IPS-NIHi7 (cell line): ENCODE data around the gene AKT2.
A peak's percentile ranks its signal among the peaks of the same experiment; 100 is the strongest.

Experiments
- DNase-seq: peaks from one replicate; pipeline ENCODE4 v3.0.0; 2012; ENCODE audit warnings: mixed read lengths; ENCODE audit errors: extremely low spot score

Gene AKT2

GRCh38 chr19:40235238-40236025, 49.7 kb downstream of the AKT2 start:
- DNase-seq = peak; percentile 70

GRCh38 chr19:40234429-40235237, 50.5 kb downstream of the AKT2 start:
- DNase-seq = no peak

GRCh38 chr19:40233811-40234389, 51.2 kb downstream of the AKT2 start:
- DNase-seq = no peak

- no peak for DNase-seq
These were observed 52.0 kb downstream of the AKT2 start for GRCh38 chr19:40232949-40233810.

- no peak for DNase-seq
These were observed 52.7 kb downstream of the AKT2 start for GRCh38 chr19:40232479-40232878.

GRCh38 chr19:40231544-40232424, 53.4 kb downstream of the AKT2 start:
- peak; percentile 81 for DNase-seq

GRCh38 chr19:40231057-40231456, 54.1 kb downstream of the AKT2 start:
- DNase-seq = no peak

- DNase-seq = no peak
These were observed 55.2 kb downstream of the AKT2 start for GRCh38 chr19:40229926-40230417.

GRCh38 chr19:40229484-40229883, 55.7 kb downstream of the AKT2 start:
- DNase-seq = no peak

GRCh38 chr19:40228863-40229262, 56.3 kb downstream of the AKT2 start:
- DNase-seq = no peak

- no peak for DNase-seq
These were observed 56.8 kb downstream of the AKT2 start for GRCh38 chr19:40228346-40228745.

- no peak for DNase-seq
These were observed 59.5 kb downstream of the AKT2 start for GRCh38 chr19:40225440-40226305.

- no peak for DNase-seq
These were observed 60.6 kb downstream of the AKT2 start for GRCh38 chr19:40224342-40225150.

GRCh38 chr19:40223135-40223822, 61.9 kb downstream of the AKT2 start:
- DNase-seq = peak; percentile 94

- peak; percentile 88 for DNase-seq
These were observed 63.1 kb downstream of the AKT2 start for GRCh38 chr19:40221858-40222619.

- no peak for DNase-seq
These were observed 64.5 kb downstream of the AKT2 start for GRCh38 chr19:40220674-40221073.

- DNase-seq = no peak
These were observed 65.3 kb downstream of the AKT2 start for GRCh38 chr19:40219721-40220276.
